Renal cortical epithelial cell (primary cell): ENCODE results near the gene DYNC1I2. TPM values are rescaled to one million over a fixed set of nuclear protein-coding genes. Genes with fewer than 3 reads are reported as not detected.
"Not testable (repeated sequence)": the region's sequence is repeated elsewhere in the genome, so short reads cannot be mapped to it uniquely, and the experiment has no call there.

ENCODE experiments used
- DNase-seq: peaks from one replicate; pipeline ENCODE4 v3.0.0-alpha.2; 2011; ENCODE audit warnings: low read depth
- total RNA-seq: library from RNA; depleted of rRNA; stranded (reverse); fragments of >200 nt; gene quantifications from 2 replicates; pipeline ENCODE4 v1.2.3, GENCODE V29; 2014

The DYNC1I2 gene
- total RNA-seq, 1 donor from 2014 or later = 280 TPM

- not testable (repeated sequence) for DNase-seq
Measured at GRCh38 chr2:171774581-171774980, 87.3 kb downstream of the DYNC1I2 start.

- no peak for DNase-seq
Measured at GRCh38 chr2:171778515-171778914, 91.2 kb downstream of the DYNC1I2 start.

- DNase-seq = no peak
Measured at GRCh38 chr2:171785450-171785849, 98.2 kb downstream of the DYNC1I2 start.

GRCh38 chr2:171787333-171788072 is 100.2 kb downstream of the DYNC1I2 start:
- no peak for DNase-seq

GRCh38 chr2:171788316-171788993 is 101.2 kb downstream of the DYNC1I2 start:
- DNase-seq = no peak

GRCh38 chr2:171789956-171790355 is 102.7 kb downstream of the DYNC1I2 start:
- DNase-seq = no peak

- no peak for DNase-seq
Measured at GRCh38 chr2:171791361-171791760, 104.1 kb downstream of the DYNC1I2 start.

- DNase-seq = no peak
Measured at GRCh38 chr2:171792157-171792556, 104.9 kb downstream of the DYNC1I2 start.

GRCh38 chr2:171792886-171793580 is 105.8 kb downstream of the DYNC1I2 start:
- no peak for DNase-seq

- DNase-seq = no peak
Measured at GRCh38 chr2:171793691-171794678, 106.7 kb downstream of the DYNC1I2 start.

- DNase-seq = no peak
Measured at GRCh38 chr2:171794918-171795317, 107.6 kb downstream of the DYNC1I2 start.

Other genes starting within 250 kb of the DYNC1I2 start
- gene CYBRD1, start 165.0 kb upstream of the DYNC1I2 start, total RNA-seq = 13.9 and 63.1 TPM in 2 replicates
- gene SLC25A12, start 206.8 kb downstream of the DYNC1I2 start, total RNA-seq = 17.3 and 17.9 TPM in 2 replicates
- gene HAT1, start 235.0 kb downstream of the DYNC1I2 start, total RNA-seq = 39.8 and 60.1 TPM in 2 replicates